GM12864 (cell line): ENCODE results near the gene COX7A2L.

Experiments used
- DNase-seq: peaks from one replicate; pipeline ENCODE4 v3.0.0-alpha.2; 2011; ENCODE audit warnings: low read depth
- H3K4me3 ChIP-seq: 2 replicates; pipeline ENCODE4 v1.5.1; 2011; ENCODE audit warnings: mild to moderate bottlenecking, low read depth, low read length, control low read depth
- TF ChIP-seq, protein P1 (sequence below): IDR thresholded peaks from 2 replicates; pipeline ENCODE4 v1.5.1; 2011; ENCODE audit warnings: low read depth, mild to moderate bottlenecking, moderate library complexity, low read length, control low read depth, inconsistent platforms; ENCODE audit errors: missing control alignments

COX7A2L gene

DNA sequence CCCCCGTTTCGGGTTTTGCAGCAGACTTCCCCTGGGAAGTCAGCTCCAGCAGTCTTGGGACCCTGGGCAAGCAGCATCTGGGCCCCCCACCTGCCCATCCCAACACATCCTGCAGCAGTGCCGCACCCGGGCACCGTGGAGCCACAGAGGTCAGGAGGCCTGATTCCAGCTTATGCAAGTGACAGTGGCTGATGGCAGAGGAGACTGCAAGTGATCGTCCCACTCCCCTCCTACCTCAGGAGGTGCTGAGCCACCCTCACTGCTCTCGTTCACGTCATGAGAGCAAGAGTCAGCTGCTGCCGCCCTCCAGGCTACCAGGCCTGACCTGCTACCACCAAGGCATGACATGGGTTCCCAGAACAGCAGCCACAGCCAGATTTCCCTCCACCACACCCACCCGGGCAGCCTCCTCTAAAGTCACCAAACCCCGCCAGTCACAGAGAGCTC lies 18.2 kb downstream of the COX7A2L start:
- no peak overlapping the region for H3K4me3 ChIP-seq
- TF ChIP-seq, protein P1, sequence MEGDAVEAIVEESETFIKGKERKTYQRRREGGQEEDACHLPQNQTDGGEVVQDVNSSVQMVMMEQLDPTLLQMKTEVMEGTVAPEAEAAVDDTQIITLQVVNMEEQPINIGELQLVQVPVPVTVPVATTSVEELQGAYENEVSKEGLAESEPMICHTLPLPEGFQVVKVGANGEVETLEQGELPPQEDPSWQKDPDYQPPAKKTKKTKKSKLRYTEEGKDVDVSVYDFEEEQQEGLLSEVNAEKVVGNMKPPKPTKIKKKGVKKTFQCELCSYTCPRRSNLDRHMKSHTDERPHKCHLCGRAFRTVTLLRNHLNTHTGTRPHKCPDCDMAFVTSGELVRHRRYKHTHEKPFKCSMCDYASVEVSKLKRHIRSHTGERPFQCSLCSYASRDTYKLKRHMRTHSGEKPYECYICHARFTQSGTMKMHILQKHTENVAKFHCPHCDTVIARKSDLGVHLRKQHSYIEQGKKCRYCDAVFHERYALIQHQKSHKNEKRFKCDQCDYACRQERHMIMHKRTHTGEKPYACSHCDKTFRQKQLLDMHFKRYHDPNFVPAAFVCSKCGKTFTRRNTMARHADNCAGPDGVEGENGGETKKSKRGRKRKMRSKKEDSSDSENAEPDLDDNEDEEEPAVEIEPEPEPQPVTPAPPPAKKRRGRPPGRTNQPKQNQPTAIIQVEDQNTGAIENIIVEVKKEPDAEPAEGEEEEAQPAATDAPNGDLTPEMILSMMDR: no peak
- no peak for DNase-seq

DNA sequence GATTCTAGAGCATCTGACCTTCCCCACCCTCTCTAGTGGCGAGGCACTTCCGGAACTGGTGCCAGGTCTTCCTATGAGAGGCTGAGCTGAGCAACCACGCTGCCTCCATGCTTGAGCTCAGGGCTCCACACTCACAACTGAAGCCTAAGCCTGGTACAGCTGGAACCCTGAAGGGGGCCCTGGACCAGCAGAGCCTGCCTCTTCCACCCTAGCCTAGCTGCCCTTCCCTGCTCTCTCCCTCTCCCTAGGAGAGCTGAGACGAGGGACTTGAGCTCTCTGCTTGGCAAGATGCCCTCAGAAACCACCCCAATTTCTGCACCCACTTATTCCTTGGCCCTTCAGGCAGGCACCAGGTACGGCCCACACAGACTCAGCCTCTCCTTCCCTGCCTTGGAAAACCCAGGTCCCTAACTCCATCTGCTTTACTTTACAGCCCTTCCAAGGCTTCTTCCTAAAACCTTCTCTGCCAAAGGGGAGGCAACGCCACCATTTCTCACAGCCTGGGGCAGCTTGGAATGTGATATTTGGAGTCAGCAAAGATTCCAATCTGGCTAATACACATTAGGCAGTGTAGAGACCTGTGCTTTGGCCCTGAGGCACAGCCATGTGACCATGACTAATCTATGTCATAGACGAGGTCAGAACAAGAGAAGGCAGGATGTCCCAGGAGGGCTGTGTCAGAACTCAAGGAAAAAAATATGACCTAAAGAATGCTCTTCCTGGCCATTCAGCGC lies 18.8 kb downstream of the COX7A2L start:
- no peak for DNase-seq
- TF ChIP-seq, protein P1: no peak
- H3K4me3 ChIP-seq: no peak overlapping the region

DNA sequence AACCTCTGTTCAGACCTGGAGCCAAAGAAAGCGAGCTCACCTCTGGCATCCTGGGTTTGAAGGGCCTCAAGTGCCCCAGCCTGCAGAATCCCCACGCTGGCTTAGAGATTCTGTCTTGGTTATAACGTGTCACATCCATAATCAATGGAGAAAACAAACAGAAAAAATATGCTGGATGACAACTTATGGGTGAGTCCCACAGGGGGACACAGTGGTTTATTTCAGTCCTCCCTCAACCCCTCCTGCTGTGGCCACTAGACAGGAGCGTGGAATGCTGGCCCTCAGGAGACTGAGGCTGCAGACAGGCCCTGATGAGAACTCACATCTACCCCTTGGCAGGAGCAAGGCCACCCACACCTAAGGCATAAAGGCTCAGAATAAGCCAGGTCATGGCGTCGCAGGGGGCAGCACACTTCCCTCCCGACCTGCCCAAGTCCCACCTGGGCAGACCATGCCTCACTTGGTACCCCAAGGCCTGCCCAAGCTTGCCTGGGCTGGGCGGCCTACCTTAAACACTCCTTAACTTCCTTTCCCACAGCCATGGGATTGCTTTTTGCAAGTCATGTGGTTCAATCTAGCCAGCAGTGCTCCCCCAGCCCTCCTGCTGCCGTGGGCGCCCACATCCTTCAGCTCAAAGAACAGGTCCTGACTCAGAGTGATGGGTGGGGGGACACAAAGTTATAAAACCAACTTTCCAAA lies 19.9 kb downstream of the COX7A2L start:
- DNase-seq: no peak
- TF ChIP-seq, protein P1: no peak
- no peak overlapping the region for H3K4me3 ChIP-seq

DNA sequence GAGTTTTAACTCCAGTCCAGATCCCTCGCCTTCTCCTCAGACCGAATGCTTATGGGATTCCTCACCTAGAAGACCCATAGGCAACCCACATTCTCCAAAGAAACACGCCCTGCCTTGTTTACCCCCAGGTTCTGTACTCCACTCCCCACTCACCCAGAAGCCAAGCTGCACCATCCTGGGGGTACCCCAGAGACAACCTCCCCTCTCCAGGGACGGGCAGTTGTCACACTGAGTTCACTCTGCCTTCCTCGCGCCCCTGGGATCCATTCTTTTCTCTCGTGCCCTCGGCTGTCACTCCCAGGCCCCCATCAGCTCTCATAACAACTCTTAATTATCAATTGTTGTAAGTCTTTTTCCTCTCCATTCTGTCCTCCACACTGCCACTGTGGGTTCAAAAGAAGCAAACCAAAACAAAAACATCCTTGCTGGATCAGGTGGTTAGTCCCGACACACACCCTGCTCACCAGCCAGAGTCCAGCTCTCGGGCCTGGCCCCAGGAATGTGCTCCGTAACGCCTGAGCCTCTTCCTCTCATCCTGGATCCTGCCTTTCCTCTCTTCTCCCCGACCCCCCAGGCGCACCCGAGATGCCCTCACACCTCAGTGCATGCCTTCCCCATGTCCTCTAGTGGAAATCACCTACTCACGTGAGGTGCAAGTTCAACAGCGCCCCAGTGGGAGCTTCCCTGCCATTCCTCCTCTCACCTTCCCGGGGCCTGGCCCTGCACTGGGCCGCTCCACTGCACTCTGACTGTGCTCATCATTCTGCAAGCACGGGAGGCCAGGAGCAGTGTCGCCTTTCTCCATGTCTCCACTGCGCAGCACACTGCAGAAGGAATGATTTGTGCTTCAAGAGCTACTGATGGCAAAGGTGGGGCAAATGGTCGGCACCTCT lies 20.7 kb downstream of the COX7A2L start:
- H3K4me3 ChIP-seq: no peak overlapping the region
- DNase-seq: no peak
- TF ChIP-seq, protein P1: no peak

DNA sequence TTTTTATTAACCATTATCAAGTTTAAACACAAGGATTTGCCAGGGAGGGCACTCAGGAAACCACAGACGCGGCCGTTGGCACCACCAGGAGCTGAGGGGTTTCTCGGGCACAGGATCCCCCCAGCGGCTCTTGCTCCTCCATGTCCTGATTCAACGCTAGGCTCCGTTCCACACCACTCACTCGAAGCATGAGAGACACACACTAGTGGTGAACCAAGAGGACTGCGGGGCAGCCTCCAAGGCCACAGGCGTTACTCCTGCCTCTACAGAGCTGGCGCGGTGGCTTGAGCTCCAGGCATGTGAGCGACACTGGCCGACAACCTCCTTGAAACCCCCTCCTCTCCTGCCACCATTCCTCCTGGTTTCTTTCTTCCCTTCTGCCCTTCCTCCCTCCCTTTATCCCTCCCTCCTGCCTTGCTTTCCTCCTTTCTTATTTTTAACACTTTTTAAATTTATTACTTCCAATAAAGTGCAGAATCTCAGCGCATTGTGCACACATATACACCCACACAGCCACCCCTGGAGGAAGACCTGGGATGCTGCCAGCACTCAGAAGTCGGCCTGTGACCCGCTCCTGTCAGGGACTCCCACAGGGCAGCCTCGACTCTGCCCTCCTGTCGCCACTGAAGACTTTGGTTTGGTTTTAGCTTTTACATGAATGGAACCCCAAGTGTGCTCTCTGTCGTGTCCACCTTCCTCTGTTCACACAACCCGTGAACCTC lies 21.7 kb downstream of the COX7A2L start:
- TF ChIP-seq, protein P1: peak; percentile 5
- no peak overlapping the region for H3K4me3 ChIP-seq
- no peak for DNase-seq

DNA sequence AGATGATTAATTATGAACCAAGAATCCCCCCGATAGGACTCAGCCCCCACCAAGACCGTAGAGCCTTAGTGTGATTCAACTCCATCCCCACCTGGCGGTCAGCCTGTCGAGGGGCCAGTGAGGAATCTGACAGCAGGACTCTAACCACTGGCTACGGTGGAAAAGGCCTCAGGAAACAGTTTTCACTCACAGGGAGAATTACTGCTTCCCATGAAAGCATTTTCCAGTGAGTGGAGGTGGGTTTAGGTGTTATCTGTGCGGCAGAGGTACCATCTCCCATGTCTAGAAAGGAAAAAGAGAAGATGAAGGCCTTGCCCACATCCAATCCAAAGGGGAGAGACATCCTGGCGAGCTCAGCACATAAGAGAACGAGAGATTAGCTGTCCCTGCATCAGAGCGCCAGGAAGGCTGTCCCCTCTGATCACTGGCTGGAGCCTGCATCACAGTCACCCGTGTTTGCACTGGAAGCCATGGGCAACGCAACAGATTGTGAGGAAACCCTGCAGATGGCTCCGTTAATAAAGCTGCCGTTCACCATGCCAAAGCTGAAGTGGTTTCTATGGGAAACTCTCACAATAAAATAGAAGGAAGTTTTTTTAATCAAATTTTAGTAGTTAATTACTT lies 22.3 kb downstream of the COX7A2L start:
- DNase-seq: no peak
- H3K4me3 ChIP-seq: no peak overlapping the region
- TF ChIP-seq, protein P1: no peak
